CD4-positive, alpha-beta T cell treated with Interleukin-21 for 1 hour (primary cell): ENCODE measurements around the gene DDX5.
A peak's percentile ranks its signal among the peaks of the same experiment; 100 is the strongest.
"Not testable (repeated sequence)": the region's sequence is repeated elsewhere in the genome, so short reads cannot be mapped to it uniquely, and the experiment has no call there.

Experiments used
- DNase-seq: peaks from one replicate; pipeline ENCODE4 v3.0.0-alpha.2; 2020

The DDX5 gene

DNA sequence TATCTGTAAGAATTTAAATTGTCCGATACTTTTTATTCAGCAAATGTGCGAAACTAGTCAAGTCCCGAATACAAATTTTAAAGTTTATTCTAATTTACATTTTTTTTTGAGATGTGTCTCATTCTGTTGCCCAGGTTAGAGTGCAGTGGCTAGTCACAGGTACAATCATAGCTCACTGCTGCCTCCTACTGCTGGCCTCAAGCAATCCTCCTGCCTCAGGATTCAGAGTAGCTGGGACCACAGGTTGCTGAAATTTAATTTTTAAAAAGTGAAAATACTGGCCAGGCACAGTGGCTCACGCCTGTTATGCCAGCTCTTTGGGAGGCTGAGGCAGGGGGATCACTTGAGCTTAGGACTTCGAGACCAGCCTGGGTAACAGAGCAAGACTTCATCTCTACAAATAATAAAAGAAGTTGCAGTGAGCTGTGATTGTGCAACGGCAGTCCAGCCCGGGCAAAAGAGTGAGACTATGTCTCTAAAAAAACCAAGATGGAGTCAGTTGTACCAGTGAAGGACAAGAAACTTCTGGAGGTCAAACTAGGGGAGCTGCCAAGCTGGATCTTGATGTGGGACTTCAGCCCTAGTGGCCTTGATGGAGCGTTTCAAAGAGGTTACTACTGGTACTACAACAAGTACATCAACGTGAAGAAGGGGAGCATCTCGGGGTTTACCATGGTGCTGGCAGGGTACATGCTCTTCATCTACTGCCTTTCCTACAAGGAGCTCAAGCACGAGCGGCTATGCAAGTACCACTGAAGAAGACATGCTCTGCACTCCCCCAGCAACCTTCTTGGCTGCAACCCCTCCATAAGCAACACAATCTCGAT is 14.8 kb downstream of the DDX5 start:
- peak; percentile 70 for DNase-seq

DNA sequence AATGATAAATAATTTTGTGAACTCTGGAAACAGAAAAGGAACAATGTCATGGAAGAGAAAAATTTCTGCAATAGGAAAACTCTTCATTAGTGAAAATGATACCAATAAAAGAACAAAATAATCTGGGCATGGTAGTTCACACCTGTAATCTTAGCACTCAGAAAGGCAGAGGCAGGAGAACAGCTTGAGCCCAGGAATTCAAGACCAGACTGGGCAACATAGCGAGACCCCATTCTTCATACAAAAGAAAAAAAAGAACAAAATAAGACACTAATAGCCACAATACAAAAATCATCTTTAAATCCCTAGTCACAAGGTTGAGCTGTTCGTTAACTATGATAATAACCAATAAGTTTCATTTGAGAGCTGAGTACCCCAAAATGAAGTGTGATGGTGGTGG is 17.8 kb downstream of the DDX5 start:
- no peak for DNase-seq

DNA sequence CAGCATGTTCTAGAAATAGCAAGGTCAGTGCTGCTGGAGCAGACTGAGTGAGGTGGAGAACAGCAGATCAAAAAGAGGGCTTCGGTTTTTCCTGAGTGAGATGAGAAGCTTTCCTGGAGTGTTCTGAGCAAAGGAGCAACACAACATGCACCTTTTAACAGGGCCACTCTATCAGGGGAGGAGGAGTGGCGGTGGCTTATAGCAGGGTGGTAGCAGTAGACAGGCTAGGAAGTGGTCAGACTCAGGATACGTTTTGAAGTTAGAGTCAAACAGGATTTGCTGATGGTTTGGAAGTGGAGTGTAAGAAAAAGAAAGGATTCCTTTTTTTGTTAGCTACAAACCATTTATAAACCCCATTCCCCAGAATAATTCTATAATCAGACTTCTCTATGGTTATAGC is 21.7 kb downstream of the DDX5 start:
- DNase-seq: no peak

DNA sequence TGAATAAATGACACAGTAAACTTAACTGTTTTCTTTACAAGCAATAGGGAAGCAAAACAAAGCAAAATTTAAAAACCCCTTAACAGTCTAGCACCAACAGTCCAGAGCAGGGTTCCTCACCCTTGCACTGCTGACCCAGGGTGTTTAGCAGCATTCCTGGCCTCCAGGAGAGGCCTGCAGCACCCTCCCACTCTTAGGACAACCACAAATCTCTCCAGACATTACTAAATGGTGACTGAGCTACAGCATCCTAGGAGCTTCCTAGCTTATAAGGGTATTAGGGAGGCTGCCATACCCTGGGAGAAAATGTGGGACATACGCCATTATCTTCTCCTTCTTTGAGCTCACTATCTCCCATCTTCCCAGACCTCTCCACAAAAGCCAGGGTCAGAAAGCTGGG is 25.1 kb downstream of the DDX5 start:
- no peak for DNase-seq

DNA sequence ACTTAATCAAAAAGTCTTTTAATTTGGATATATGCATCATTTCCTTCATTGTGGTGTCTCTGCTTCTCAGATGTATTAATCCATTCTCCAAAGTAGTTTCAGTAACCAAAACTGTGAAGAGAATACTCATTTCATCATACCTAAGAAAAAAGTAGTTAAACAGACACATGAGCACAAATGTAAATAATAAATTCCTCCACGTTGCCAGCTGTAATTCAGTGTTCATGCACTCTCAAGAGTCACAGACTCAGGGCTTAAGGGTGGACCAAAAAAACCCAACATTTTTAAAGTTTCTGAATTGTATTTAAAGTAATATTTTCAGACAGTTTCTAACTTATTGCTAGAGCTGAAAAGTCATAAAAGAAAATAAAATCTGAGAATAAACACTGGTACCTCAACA is 28.2 kb downstream of the DDX5 start:
- no peak for DNase-seq

DNA sequence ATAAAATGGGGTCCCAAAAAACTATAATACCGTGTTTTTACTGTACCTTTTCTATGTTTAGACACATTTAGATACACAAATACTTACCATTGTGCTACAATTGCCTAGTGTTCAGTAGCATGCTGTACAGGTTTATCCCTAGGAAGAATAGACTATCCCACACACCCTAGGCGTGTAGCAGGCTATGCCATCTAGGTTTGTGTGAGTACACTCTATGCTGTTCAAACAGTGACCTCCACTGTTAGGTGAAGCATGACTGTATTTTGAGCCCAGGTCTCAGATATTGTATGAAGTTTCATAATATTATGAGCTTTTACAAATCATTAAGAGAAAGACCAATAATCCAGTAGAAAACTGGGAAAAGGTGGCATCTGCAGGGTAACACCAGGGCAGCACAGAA is 33.5 kb downstream of the DDX5 start:
- no peak for DNase-seq

DNA sequence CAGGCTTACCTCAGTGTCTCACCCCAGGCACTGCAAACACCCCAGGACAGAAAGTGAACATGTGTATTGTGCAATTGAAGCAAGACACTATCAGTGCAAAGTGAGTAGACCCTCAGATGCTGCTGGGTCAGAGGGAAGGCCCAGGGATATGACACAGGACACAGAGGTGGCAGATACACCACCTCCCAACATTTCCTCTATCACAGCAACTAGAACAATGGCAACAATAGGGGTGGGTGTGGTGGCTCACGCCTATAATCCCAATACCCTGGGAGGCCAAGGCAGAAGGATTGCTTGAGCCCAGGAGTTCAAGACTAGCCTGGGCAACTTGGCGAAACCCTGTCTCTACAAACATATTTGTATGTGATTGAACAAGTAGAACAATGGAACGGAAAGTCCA is 34.6 kb downstream of the DDX5 start:
- no peak for DNase-seq

DNA sequence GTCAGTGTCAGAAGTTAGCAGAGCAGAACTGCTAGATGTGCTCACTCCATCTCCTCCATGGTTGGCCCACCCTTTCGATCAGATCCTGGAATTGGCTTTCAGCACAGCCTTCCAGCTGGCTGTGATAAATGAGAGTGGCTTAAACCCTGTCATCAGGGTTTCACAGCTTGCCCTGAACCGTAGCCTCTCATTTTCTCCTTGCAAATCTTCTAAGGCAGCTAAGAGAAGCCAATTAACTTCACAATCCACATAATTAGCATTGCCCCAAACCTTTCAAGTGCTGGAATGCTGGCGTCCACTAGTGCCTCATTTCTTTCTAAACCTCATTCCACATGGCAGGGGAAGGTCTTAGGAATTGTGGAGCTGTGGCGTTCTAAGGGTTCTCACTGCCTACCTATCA is 35.5 kb downstream of the DDX5 start:
- DNase-seq: no peak

DNA sequence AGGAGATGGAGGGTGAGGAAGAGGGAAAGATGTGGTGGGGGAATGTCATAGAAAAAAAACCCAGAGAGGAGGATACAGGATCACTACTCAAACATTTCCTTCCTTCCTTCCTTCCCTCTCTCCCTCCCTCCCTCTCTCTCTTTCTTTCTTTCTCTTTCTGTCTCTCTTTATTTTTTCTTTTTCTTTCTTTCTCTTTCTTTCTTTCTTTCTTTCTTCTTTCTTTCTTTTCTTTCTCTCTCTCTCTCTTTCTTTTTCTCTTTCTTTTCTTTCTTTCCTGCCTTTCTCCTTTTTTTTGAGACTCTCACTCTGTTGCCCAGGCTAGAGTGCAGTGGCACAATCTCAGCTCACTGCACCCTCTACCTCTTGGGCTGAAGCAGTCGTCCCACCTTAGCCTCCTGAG is 39.3 kb downstream of the DDX5 start:
- DNase-seq: not testable (repeated sequence)

DNA sequence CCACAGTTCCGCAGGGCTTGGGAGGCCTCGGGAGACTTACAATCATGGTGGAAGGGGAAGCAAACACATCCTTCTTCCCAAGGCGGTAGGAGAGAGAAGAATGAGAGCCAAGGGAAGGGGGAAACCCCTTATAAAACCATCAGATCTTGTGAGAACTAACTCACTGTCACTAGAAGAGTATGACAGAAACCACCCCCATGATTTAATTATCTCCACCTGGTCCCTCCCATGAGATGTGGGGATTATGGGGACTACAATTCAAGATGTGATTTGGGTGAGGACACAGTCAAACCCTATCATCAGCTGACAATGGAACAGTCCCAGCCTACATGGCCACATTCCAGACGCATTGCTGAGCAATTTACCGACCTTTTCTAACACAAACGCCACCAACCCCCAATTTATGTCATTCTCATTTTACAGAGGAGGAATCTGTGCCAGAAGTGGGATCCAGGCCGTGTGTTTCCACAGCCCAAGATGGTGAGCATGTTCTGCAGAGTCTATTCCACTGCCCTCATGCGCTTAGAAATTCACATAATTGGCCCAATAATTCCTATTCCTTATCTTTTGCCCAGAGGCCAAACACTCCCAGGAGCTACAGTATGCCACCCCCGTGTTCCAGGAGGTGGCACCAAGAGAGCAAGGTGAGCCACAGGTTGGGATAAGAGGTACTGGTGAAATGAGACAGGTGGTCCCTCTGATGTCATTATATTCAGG is 39.9 kb downstream of the DDX5 start:
- DNase-seq: no peak

DNA sequence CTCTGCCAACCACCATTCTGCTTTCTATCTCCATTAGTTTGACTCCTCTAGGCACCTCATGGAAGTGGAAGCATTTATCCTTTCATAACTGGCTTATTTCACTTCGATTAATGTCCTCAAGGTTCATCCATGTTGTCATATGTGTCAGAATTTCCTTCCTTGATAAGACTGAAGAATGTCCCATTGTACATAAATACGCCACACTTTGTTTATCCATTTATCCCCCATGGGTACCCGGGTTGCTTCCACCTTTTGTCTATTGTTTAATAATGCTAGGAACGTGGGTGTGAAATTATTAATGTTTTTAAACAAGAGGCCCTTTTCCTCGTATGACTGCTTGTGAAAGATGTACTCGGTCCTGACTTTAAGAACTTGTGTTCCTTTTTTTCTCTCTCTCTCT is 44.3 kb downstream of the DDX5 start:
- DNase-seq: no peak

DNA sequence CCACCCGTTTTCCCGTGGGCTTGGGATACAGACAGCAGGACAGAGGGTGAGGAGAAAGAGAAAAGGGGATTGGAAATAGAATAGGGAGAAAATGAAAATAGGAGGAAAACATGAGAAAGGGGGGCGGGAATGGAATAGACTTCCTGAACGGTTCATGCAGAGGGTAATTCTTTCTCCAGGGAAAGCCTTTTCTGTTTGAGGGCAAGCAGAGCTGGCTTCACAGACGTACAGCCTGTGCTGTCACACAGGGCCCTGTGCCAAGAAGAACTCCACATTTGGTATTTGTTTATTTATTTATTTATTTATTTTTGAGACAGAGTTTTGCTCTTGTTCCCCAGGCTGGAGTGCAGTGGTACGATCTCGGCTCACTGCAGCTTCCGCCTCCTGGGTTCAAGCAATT is 45.1 kb downstream of the DDX5 start:
- no peak for DNase-seq

DNA sequence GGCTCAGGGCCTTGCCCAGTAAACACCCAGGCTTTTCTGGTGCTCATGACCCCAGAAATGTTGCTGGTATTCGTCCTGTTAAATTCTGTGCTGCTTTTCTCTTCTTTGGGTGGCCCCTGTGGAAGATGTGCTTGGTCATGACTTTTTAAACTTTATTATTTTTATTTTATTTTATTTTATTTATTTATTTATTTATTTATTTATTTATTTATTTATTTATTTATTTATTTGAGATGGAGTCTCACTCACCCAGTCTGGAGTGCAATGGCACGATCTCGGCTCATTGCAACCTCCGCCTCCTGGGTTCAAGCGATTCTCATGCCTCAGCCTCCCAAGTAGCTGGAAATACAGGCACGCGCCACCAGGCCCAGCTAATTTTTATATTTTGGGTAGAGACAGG is 46.3 kb downstream of the DDX5 start:
- DNase-seq: not testable (repeated sequence)

DNA sequence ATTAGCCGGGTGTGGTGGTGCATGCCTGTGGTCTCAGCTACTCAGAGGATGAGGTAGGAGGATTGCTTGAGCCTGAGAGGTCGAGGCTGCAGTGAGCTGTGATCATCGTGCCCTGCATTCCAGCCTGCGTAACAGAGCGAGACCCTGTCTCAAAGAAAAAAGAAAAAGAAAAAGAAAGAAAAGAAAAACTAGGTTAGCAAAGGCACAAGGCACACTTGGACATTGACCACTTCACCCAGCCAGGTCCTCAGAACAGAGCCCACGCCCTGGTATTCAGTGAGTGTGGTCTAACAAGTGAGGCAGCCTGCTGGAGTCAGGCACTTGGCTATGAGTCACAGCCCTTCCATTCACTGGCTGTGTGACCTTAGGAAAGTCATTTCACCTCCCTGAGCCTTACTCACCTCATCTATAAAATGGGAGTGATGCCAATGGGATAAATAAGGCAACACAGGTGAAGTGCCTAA is 46.8 kb downstream of the DDX5 start:
- no peak for DNase-seq

DNA sequence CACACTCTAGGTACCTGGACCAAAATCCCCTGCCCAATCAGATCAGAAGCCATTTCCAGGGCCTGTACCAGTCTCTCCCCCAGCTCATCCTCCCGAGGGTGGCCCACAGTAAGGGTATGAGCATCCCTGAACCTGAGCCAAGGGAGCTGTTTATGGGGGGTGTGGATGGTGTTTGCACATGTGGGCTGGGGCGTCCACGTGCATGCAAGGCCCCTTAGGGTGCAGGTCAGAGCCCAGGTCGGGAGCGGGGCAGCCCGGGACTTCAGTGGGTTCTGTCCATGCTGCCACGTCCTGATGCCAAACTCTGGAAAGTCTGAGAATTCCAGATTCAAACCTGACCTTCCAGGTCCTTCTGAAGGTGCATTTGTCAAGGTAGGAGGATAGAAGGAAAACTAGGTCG is 47.3 kb downstream of the DDX5 start:
- no peak for DNase-seq

DNA sequence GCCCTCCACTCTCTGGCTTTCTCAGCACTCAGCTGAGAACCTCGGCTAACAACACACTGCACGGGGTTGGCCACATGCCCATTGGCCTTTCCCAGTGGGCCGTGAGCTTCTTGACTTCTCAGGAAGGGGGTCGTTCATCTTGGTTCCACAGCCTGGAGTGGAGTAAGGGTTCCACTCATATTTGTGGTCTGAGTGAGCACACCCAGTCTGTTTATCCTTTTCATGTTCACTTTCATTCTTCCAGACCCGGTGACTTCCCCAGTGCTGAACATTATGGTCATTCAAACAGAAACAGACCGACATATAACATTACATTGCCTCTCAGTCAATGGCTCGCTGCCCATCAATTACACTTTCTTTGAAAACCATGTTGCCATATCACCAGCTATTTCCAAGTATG is 48.9 kb downstream of the DDX5 start:
- no peak for DNase-seq

DNA sequence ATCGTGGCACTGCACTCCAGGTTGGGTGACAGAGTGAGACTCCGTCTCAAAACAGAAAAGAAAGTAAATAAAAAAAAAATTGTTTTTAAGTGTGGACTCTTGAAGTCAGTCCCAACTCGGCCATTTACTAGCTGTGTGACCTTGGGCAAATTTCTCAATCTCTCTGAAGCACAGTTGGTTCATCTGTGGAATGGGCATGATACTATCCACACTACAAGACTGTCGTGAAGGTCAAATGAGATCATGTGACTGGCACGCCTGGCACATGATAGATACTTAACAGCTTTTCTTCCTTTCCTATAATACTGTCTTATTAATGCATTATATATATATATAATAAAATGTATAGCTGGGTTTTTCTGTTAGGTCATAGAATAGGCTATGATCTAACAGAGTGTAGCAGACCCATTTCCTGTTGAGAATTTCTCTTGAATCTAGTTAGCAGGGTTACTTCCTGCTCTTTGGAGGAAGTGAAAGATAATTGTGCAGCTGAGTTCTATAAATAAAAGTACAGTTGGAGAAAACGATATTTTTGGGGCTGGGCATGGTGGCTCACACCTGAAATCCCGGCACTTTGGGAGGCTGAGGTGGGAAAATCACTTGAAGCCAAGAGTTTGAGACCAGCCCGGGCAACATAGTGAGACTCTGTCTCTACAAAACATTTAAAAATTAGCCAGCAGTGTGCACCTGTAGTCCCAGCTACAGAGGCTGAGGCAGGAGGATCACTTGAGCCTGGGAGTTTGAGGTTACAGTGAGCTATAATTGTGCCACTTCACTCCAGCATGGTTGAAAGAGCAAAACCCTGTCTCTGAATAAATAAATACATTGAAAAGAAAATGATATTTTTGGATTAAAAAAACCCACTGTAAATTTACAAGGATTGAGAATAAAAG is 49.9 kb downstream of the DDX5 start:
- peak; percentile 25 for DNase-seq

DNA sequence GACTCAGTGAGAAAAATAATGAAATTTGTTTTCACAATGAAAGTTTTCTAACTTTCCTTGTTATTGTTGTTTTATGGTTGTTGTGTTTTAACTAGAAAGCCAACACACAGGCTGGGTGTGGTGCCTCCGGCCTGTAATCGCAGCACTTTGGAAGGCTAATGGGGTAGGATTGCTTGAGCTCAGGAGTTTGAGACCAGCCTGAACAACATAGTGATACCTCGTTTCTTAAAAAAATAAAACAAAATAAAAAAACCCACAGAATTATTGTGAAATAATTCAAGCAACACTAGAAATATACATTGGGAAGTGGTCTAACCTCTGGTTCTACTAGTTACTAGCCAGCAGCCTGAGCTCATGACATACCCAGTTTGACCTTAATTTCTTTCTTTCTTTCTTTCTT is 56.5 kb downstream of the DDX5 start:
- no peak for DNase-seq

DNA sequence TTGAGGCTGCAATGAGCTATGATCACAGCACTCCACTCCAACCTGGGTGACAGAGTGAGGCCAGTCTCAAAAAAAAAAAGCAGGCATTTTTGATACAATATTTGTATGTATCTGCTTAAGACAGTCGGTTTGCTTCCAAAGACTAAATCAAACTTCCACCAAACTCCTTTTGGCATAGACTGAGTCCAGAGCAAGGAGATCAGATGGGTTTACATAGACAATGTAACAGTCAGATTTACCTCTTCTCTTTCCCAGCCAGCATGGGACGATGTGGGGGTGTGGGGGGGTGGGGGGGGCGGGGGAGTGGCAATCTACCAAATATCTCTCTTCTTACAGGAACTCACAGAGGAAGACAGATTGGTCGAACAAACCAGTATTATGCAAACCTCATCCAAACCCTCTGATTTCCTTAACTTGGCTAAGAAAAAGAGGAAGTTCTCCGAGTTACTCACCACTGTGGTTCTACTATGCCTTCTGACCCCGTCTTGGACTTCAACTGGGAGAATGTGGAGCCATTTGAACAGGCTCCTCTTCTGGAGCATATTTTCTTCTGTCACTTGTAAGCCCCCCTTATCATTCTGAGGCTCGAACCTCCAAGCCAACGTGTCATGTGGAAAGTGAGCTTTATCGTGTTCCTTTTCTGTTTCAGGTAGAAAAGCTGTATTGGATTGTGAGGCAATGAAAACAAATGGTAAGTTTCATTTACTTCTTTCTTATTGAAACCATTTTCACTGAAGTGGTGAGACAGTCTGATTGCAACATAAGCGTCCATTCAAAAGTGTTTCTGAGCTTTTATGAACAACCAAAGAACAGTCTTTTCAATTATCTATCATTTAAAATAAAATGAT is 57.2 kb downstream of the DDX5 start, which contains the start of gene MILR1:
TSS of gene MILR1 (plus strand) at position 451 of the 848 bp plus-strand sequence. CDS start at position 505, 54 bp downstream.
- peak; percentile 28 for DNase-seq
